ENCODE measurements around the gene TRMT1.

Gene TRMT1

DNA sequence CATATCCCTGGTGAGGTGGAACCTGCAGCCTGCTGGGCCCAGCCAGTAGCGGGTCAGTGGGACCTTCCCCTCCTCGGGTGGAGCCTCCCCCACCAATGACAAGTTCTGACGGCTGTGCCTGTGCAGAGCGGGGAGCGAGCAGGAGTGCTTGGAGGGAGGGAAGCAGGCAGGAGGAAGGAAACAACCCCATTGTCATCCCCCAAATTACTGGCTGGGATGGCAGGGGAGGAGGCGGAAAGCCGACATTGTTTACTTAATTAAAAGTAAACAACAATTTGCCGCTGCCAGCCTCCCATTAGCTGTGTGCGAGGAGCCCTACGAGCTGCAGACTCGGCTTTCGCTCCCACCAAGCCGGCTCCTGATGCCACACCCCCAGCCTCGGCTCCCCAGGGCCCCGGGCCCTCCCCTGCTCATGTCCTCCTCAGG, 59.4 kb downstream of the TRMT1 start:
- DNase-seq (ENCODE audit: low read depth in 1 of 2, low spot score in 1 of 2): no peak

- no peak for DNase-seq (ENCODE audit: low read depth in 1 of 2, low spot score in 1 of 2)
Measured at GRCh38 chr19:13056052-13056660, 60.4 kb downstream of the TRMT1 start.

DNA sequence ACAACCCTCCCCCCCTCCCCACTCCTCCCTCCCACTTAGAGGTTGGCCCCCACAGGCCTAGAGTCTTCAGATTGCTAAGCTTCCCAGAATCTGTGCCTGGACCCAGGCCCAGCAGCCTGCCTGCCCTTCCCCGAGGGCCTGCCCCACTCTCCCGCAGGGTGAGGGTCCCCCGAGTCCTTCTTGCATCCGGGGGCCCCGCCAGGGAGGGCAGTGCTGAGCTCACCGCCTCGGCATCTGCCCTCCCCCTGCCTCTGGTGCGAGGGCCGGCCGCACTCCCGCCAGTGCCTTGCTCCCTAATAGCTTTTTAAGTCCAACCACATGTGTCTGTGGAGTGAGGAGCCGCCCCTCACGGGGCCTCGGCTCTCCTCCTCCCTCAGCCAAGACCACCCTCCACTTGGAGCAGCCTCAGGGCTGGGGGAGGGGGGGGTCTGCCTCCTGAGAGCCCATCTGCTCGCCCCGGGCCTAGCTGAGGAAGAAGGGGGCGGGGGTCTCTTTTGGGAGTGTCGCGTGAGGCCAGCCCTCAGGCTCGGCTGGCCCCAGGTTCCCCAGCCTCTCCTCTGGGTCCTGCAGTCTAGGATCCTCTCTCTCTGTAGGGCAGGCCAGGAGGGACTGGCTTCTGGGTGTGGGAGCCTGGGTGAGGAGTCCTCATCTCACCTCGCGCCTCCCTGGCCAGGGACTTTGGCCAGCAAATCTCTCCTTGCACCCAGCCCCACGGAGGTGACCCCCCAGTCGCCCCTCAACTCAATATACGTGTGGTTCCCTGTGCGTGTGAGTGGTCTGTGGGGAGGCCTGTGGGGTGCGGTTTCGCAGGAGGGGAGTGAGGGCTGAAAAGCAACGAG, 61.1 kb downstream of the TRMT1 start:
- DNase-seq (ENCODE audit: low read depth in 1 of 2, low spot score in 1 of 2): no peak

All from stimulated activated CD4-positive, alpha-beta T cell treated with anti-CD3 and anti-CD28 coated beads, Interleukin-15, amount 100 ng/mL, for 1 hour (primary cell).